Neural cell (in vitro differentiated cells): ENCODE data around the gene UBE2F.

Source experiments
- CTCF ChIP-seq: fragments of 450-650 bp; IDR thresholded peaks from 2 replicates; pipeline ENCODE4 v1.5.1; 2014; ENCODE audit warnings: antibody characterized with exemption, mild to moderate bottlenecking, moderate library complexity; ENCODE audit not compliant: poor library complexity, severe bottlenecking
- EP300 ChIP-seq: fragments of 450-650 bp; conservative IDR thresholded peaks from 2 replicates; pipeline ENCODE4 v1.6.1; 2014; ENCODE audit warnings: antibody characterized with exemption, mild to moderate bottlenecking, moderate library complexity; ENCODE audit not compliant: poor library complexity, severe bottlenecking
- EZH2 ChIP-seq: fragments of 200-600, 300-800 bp; shearing (Covaris generic), sonication (generic); IDR thresholded peaks from 2 replicates; pipeline ENCODE4 v1.6.1; 2014; ENCODE audit warnings: antibody characterized with exemption, low read length, borderline replicate concordance, mild to moderate bottlenecking; ENCODE audit not compliant: insufficient read depth, poor library complexity, severe bottlenecking
- SMC3 ChIP-seq: fragments of 450-650 bp; conservative IDR thresholded peaks from 2 replicates; pipeline ENCODE4 v1.6.1; 2014; ENCODE audit warnings: antibody characterized with exemption, mild to moderate bottlenecking, moderate library complexity; ENCODE audit not compliant: poor library complexity
- TF ChIP-seq, protein P1 (sequence below): IDR thresholded peaks from 2 replicates; pipeline ENCODE4 v1.6.1; 2012; ENCODE audit warnings: borderline replicate concordance

DNA sequence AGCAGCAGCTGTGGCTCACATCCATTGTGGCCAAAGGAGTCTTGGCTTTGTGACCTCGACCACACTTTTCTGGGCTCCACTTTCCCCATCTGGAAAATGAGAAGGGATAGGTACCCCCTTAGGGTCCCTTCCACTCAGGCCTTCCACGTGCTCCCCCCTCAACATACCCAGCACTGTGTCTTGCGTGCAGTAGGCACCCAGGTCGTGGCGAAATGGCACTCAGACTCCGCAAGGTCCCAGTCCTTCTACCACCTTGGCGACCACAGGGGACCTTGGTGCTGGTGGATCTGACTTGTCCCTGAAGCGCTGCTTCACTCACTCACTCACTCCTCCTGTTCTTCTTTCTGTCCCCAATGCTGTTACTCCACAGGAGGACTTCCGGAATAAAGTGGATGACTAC lies 74.1 kb downstream of the UBE2F start:
- TF ChIP-seq CTCF = no peak
- TF ChIP-seq, protein P1, sequence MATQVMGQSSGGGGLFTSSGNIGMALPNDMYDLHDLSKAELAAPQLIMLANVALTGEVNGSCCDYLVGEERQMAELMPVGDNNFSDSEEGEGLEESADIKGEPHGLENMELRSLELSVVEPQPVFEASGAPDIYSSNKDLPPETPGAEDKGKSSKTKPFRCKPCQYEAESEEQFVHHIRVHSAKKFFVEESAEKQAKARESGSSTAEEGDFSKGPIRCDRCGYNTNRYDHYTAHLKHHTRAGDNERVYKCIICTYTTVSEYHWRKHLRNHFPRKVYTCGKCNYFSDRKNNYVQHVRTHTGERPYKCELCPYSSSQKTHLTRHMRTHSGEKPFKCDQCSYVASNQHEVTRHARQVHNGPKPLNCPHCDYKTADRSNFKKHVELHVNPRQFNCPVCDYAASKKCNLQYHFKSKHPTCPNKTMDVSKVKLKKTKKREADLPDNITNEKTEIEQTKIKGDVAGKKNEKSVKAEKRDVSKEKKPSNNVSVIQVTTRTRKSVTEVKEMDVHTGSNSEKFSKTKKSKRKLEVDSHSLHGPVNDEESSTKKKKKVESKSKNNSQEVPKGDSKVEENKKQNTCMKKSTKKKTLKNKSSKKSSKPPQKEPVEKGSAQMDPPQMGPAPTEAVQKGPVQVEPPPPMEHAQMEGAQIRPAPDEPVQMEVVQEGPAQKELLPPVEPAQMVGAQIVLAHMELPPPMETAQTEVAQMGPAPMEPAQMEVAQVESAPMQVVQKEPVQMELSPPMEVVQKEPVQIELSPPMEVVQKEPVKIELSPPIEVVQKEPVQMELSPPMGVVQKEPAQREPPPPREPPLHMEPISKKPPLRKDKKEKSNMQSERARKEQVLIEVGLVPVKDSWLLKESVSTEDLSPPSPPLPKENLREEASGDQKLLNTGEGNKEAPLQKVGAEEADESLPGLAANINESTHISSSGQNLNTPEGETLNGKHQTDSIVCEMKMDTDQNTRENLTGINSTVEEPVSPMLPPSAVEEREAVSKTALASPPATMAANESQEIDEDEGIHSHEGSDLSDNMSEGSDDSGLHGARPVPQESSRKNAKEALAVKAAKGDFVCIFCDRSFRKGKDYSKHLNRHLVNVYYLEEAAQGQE = no peak
- no peak for TF ChIP-seq EZH2
- TF ChIP-seq EP300 = no peak
- TF ChIP-seq SMC3 = no peak
